ENCODE measurements around the gene GLIPR2. TPM values are rescaled to one million over a fixed set of nuclear protein-coding genes. Genes with fewer than 3 reads are reported as not detected.

Gene GLIPR2
- total and polyA plus RNA-seq, 2 experiments from 2014 or later, result 5.1 to 5.7 TPM

- H3K9me2 ChIP-seq (ENCODE audit: insufficient read depth), result 0 out of 2 replicates have a peak, but pooled peaks cover 3% of the 10 kb centered on the region
- peaks cover 6% of the 10 kb centered on the region for H3K4me1 Mint-ChIP-seq
- no peak overlapping the region for H3K4me2 ChIP-seq
- H3K4me3 ChIP-seq, result no peak overlapping the region
- DNase-seq (ENCODE audit: low spot score) (no peak), ATAC-seq (no peak)
- H3K9me3 Mint-ChIP-seq, result peaks cover 18% of the 10 kb centered on the region
- TF ChIP-seq NANOG (IDR thresholded peaks at IDR 0.05; ENCODE audit: borderline replicate concordance), result no peak
- H3K4me1 ChIP-seq (ENCODE audit: insufficient read depth), result no peaks in the 10 kb centered on the region
- no peaks in the 10 kb centered on the region for H3K27me3 ChIP-seq (ENCODE audit: insufficient read depth)
- no peak overlapping the region for H3K27ac ChIP-seq (ENCODE audit: low read depth)
- H3F3A ChIP-seq (replicated peaks; ENCODE audit: low read depth), result no peaks in the 10 kb centered on the region
- H3K36me3 ChIP-seq (ENCODE audit: insufficient read depth), result no peaks in the 10 kb centered on the region
- no peaks in the 10 kb centered on the region for H4K20me1 ChIP-seq (replicated peaks; ENCODE audit: insufficient read depth)
- no peak overlapping the region for H2AFZ ChIP-seq
- no peaks in the 10 kb centered on the region for H3K79me2 ChIP-seq (replicated peaks; ENCODE audit: insufficient read depth)
- peaks cover 14% of the 10 kb centered on the region for H3K36me3 Mint-ChIP-seq (ENCODE audit: low read depth)
- no peak overlapping the region for H3K4me3 Mint-ChIP-seq
- H3K27ac Mint-ChIP-seq, result no peak overlapping the region
- peaks cover 2% of the 10 kb centered on the region for H3K27me3 Mint-ChIP-seq (ENCODE audit: insufficient read depth, low read depth, poor library complexity)
These were observed 9.4 kb downstream of the GLIPR2 start for GRCh38 chr9:36145970-36146369.

GRCh38 chr9:36146651-36147050 lies 10.1 kb downstream of the GLIPR2 start:
- H3K4me3 Mint-ChIP-seq, result no peak overlapping the region
- Histone ChIP-seq H3K79me2 (replicated peaks; ENCODE audit: insufficient read depth) (no peaks in the 10 kb centered on the region), H2AFZ (no peak overlapping the region), H3K27me3 (ENCODE audit: insufficient read depth) (no peaks in the 10 kb centered on the region), H3F3A (replicated peaks; ENCODE audit: low read depth) (no peaks in the 10 kb centered on the region), H4K20me1 (replicated peaks; ENCODE audit: insufficient read depth) (no peaks in the 10 kb centered on the region), H3K27ac (ENCODE audit: low read depth) (no peak overlapping the region), H3K4me1 (ENCODE audit: insufficient read depth) (no peaks in the 10 kb centered on the region), H3K4me2 (no peak overlapping the region), H3K9me2 (ENCODE audit: insufficient read depth) (0 out of 2 replicates have a peak, but pooled peaks cover 3% of the 10 kb centered on the region), H3K36me3 (ENCODE audit: insufficient read depth) (no peaks in the 10 kb centered on the region), H3K4me3 (no peak overlapping the region)
- peaks cover 2% of the 10 kb centered on the region; the same call in 2 of the 3 replicates for H3K4me1 Mint-ChIP-seq
- ATAC-seq (no peak), DNase-seq (ENCODE audit: low spot score) (no peak)
- H3K27ac Mint-ChIP-seq, result no peak overlapping the region
- H3K27me3 Mint-ChIP-seq (ENCODE audit: insufficient read depth, low read depth, poor library complexity), result peaks cover 2% of the 10 kb centered on the region
- peaks cover 14% of the 10 kb centered on the region for H3K36me3 Mint-ChIP-seq (ENCODE audit: low read depth)
- peaks cover 18% of the 10 kb centered on the region for H3K9me3 Mint-ChIP-seq
- no peak for TF ChIP-seq EZH2 (IDR thresholded peaks at IDR 0.05; ENCODE audit: low read depth, unreplicated experiment)
- TF ChIP-seq, protein P1, sequence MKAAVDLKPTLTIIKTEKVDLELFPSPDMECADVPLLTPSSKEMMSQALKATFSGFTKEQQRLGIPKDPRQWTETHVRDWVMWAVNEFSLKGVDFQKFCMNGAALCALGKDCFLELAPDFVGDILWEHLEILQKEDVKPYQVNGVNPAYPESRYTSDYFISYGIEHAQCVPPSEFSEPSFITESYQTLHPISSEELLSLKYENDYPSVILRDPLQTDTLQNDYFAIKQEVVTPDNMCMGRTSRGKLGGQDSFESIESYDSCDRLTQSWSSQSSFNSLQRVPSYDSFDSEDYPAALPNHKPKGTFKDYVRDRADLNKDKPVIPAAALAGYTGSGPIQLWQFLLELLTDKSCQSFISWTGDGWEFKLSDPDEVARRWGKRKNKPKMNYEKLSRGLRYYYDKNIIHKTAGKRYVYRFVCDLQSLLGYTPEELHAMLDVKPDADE (IDR thresholded peaks at IDR 0.05), result no peak
- no peak for TF ChIP-seq ZNF331 (CRISPR knock-in tag; IDR thresholded peaks at IDR 0.05; ENCODE audit: low read depth)
- TF ChIP-seq NANOG (IDR thresholded peaks at IDR 0.05; ENCODE audit: borderline replicate concordance), result no peak
- no peak for TF ChIP-seq CREB1 (CRISPR knock-in tag; IDR thresholded peaks at IDR 0.05; ENCODE audit: low read depth)
- TF ChIP-seq ZNF462 (CRISPR knock-in tag; IDR thresholded peaks at IDR 0.05), result no peak
- TF ChIP-seq EZH2phosphoT487 (IDR thresholded peaks at IDR 0.05; ENCODE audit: unreplicated experiment), result no peak
- no peak for TF ChIP-seq JUNB (IDR thresholded peaks at IDR 0.05; ENCODE audit: unreplicated experiment)
- TF ChIP-seq, protein P2, sequence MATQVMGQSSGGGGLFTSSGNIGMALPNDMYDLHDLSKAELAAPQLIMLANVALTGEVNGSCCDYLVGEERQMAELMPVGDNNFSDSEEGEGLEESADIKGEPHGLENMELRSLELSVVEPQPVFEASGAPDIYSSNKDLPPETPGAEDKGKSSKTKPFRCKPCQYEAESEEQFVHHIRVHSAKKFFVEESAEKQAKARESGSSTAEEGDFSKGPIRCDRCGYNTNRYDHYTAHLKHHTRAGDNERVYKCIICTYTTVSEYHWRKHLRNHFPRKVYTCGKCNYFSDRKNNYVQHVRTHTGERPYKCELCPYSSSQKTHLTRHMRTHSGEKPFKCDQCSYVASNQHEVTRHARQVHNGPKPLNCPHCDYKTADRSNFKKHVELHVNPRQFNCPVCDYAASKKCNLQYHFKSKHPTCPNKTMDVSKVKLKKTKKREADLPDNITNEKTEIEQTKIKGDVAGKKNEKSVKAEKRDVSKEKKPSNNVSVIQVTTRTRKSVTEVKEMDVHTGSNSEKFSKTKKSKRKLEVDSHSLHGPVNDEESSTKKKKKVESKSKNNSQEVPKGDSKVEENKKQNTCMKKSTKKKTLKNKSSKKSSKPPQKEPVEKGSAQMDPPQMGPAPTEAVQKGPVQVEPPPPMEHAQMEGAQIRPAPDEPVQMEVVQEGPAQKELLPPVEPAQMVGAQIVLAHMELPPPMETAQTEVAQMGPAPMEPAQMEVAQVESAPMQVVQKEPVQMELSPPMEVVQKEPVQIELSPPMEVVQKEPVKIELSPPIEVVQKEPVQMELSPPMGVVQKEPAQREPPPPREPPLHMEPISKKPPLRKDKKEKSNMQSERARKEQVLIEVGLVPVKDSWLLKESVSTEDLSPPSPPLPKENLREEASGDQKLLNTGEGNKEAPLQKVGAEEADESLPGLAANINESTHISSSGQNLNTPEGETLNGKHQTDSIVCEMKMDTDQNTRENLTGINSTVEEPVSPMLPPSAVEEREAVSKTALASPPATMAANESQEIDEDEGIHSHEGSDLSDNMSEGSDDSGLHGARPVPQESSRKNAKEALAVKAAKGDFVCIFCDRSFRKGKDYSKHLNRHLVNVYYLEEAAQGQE (IDR thresholded peaks at IDR 0.05; ENCODE audit: unreplicated experiment), result no peak
- TF ChIP-seq STAT1 (IDR thresholded peaks at IDR 0.05; ENCODE audit: unreplicated experiment), result no peak

Measured in GM23338 (cell line).